Esophagus (tissue), 2 donors: ENCODE measurements around the gene CYP26B1. TPM values are rescaled to one million over a fixed set of nuclear protein-coding genes. Genes with fewer than 3 reads are reported as not detected.

Source experiments
- H3K27ac ChIP-seq, 2 donors: one replicate each; pipeline ENCODE4 v1.5.1; 2013; ENCODE audit warnings: low read depth in 2 of 2, mild to moderate bottlenecking in 2 of 2, inconsistent platforms in 1 of 2, low read length in 1 of 2, moderate library complexity in 1 of 2
- H3K27me3 ChIP-seq, 2 donors: one replicate each; pipeline ENCODE4 v1.6.1; 2013; ENCODE audit warnings: low read length in 2 of 2, control low read depth in 1 of 2, mild to moderate bottlenecking in 1 of 2; ENCODE audit not compliant: insufficient read depth in 2 of 2, control insufficient read depth in 1 of 2
- H3K36me3 ChIP-seq, 2 donors: one replicate each; pipeline ENCODE4 v1.6.1; 2013; ENCODE audit warnings: low read length in 1 of 2; ENCODE audit not compliant: control insufficient read depth in 2 of 2, insufficient read depth in 2 of 2
- H3K4me1 ChIP-seq, 2 donors: one replicate each; pipeline ENCODE4 v1.6.1; 2013; ENCODE audit warnings: low read length in 1 of 2; ENCODE audit not compliant: control insufficient read depth in 2 of 2, insufficient read depth in 2 of 2
- H3K4me3 ChIP-seq, 2 donors: one replicate each; pipeline ENCODE4 v1.5.1; 2013; ENCODE audit warnings: low read length in 2 of 2, mild to moderate bottlenecking in 2 of 2, low read depth in 1 of 2, moderate library complexity in 1 of 2
- H3K9me3 ChIP-seq, 2 donors: one replicate each; pipeline ENCODE4 v1.6.1; 2013; ENCODE audit warnings: mild to moderate bottlenecking in 2 of 2, low read depth in 1 of 2, low read length in 1 of 2, moderate library complexity in 1 of 2; ENCODE audit not compliant: control insufficient read depth in 2 of 2, insufficient read depth in 1 of 2
- WGBS, 2 donors: extraction: QIAGEN DNeasy Blood & Tissue Kit; methylation state at CpG; one replicate each; pipeline ENCODE4 v1.1.7; 2013; 5-methylcytosine and 5-hydroxymethylcytosine counted together
- polyA plus RNA-seq, 2 donors: library from polyadenylated mRNA; stranded (reverse); fragments of 200-250 nt; gene quantifications; one replicate each; pipeline ENCODE4 v1.2.3, GENCODE V29; 2013
- donor health status: healthy with polysubstance abuse.
- donor health status: Bipolar disorder and iron deficiency.

Gene CYP26B1
- polyA plus RNA-seq, 2 donors = 1.7 to 2.2 TPM

- Histone ChIP-seq H3K36me3 (no peaks in the 10 kb centered on the region), H3K27me3 (peaks cover 0 to 19% of the 10 kb centered on the region in 2 donors), H3K9me3 (no peaks in the 10 kb centered on the region), H3K27ac (no peak overlapping the region), H3K4me3 (peak overlapping the region; percentile 38 to 62), H3K4me1 (peaks cover 6 to 15% of the 10 kb centered on the region in 2 donors)
- WGBS, 2 donors = 1% methylated on average over 29 to 65 of the region's 65 CpGs
These were observed 1.3 kb upstream of the CYP26B1 start for GRCh38 chr2:72148837-72149555.

GRCh38 chr2:72148003-72148836 is 558 bp upstream of the CYP26B1 start:
- Histone ChIP-seq H3K36me3 (no peaks in the 10 kb centered on the region), H3K4me1 (peaks cover 6 to 20% of the 10 kb centered on the region in 2 donors), H3K9me3 (no peaks in the 10 kb centered on the region), H3K27ac (no peak overlapping the region), H3K27me3 (peaks cover 4 to 19% of the 10 kb centered on the region in 2 donors), H3K4me3 (peak overlapping the region; percentile 22 to 62)
- 2% methylated on average over 44 to 68 of the region's 68 CpGs for WGBS, 2 donors

- Histone ChIP-seq H3K27me3 (peaks cover 4 to 19% of the 10 kb centered on the region in 2 donors), H3K9me3 (no peaks in the 10 kb centered on the region), H3K4me3 (peak overlapping the region; percentile 40 to 62), H3K27ac (no peak overlapping the region), H3K4me1 (peaks cover 6 to 24% of the 10 kb centered on the region in 2 donors), H3K36me3 (no peaks in the 10 kb centered on the region)
- 5 to 7% methylated on average over 57 to 58 of the region's 58 CpGs for WGBS, 2 donors
These were observed 1.0 kb downstream of the CYP26B1 start for GRCh38 chr2:72146347-72147302.

GRCh38 chr2:72145658-72146329 is 1.9 kb downstream of the CYP26B1 start:
- H3K4me1 ChIP-seq = peaks cover 6 to 24% of the 10 kb centered on the region in 2 donors
- WGBS, 2 donors = 3% methylated on average over 33 of the region's 33 CpGs
- H3K4me3 ChIP-seq = peak overlapping the region in 1 of 2 donors; percentile 62
- no peak overlapping the region for H3K27ac ChIP-seq
- H3K27me3 ChIP-seq = peaks cover 4 to 19% of the 10 kb centered on the region in 2 donors
- H3K36me3 ChIP-seq = no peaks in the 10 kb centered on the region
- H3K9me3 ChIP-seq = no peaks in the 10 kb centered on the region

GRCh38 chr2:72145289-72145657 is 2.4 kb downstream of the CYP26B1 start:
- peak overlapping the region; percentile 44 to 62 for H3K4me3 ChIP-seq
- 1% methylated on average over 28 to 29 of the region's 29 CpGs for WGBS, 2 donors
- no peaks in the 10 kb centered on the region for H3K9me3 ChIP-seq
- H3K4me1 ChIP-seq = peaks cover 6 to 24% of the 10 kb centered on the region in 2 donors
- H3K36me3 ChIP-seq = no peaks in the 10 kb centered on the region
- H3K27me3 ChIP-seq = peaks cover 4 to 19% of the 10 kb centered on the region in 2 donors
- peak overlapping the region in 1 of 2 donors; percentile 25 for H3K27ac ChIP-seq

GRCh38 chr2:72144632-72145288 is 2.9 kb downstream of the CYP26B1 start:
- Histone ChIP-seq H3K4me1 (peaks cover 6 to 24% of the 10 kb centered on the region in 2 donors), H3K36me3 (no peaks in the 10 kb centered on the region), H3K27ac (peak overlapping the region in 1 of 2 donors; percentile 25), H3K9me3 (no peaks in the 10 kb centered on the region), H3K27me3 (peaks cover 4 to 19% of the 10 kb centered on the region in 2 donors), H3K4me3 (peak overlapping the region; percentile 44 to 62)
- WGBS, 2 donors = 0 to 2% methylated on average over 62 to 63 of the region's 63 CpGs

GRCh38 chr2:72144274-72144631 is 3.4 kb downstream of the CYP26B1 start:
- H3K27me3 ChIP-seq = peaks cover 4 to 19% of the 10 kb centered on the region in 2 donors
- H3K36me3 ChIP-seq = no peaks in the 10 kb centered on the region
- WGBS, 2 donors = 5 to 7% methylated on average over 23 of the region's 23 CpGs
- H3K27ac ChIP-seq = peak overlapping the region in 1 of 2 donors; percentile 13
- H3K4me1 ChIP-seq = peaks cover 6 to 21% of the 10 kb centered on the region in 2 donors
- H3K9me3 ChIP-seq = no peaks in the 10 kb centered on the region
- H3K4me3 ChIP-seq = peak overlapping the region in 1 of 2 donors; percentile 62

- Histone ChIP-seq H3K4me3 (peak overlapping the region in 1 of 2 donors; percentile 9), H3K27me3 (peaks cover 4 to 19% of the 10 kb centered on the region in 2 donors), H3K4me1 (peaks cover 6 to 21% of the 10 kb centered on the region in 2 donors), H3K9me3 (no peaks in the 10 kb centered on the region), H3K36me3 (no peaks in the 10 kb centered on the region), H3K27ac (peak overlapping the region in 1 of 2 donors; percentile 7)
- WGBS, 2 donors = 23% methylated on average over 60 to 65 of the region's 65 CpGs
These were observed 4.0 kb downstream of the CYP26B1 start for GRCh38 chr2:72143441-72144273.
